ENCODE data around the gene RGS6. TPM values are rescaled to one million over a fixed set of nuclear protein-coding genes. Genes with fewer than 3 reads are reported as not detected.

RGS6 gene
- total and polyA plus RNA-seq, 2 of the 4 experiments (the other 2 are of a cell fraction) = not detected

GRCh38 chr14:72607386-72608130 lies 675.3 kb downstream of the RGS6 start:
- ATAC-seq (ENCODE audit: low read depth) = no peak
- POLR2A ChIA-PET (ENCODE audit: unreplicated experiment) = interaction anchor here (0.6 to 1.2 kb wide), 3 partner anchors 10 to 205 kb away, joined by 4 to 7 read pairs (median 4); no protein-coding TSS in a partner anchor
- no peaks in the 10 kb centered on the region for H3K36me3 ChIP-seq (ENCODE audit: control insufficient read depth, insufficient read depth, low read length)
- no peak overlapping the region for H3K4me2 ChIP-seq (ENCODE audit: low read depth, low read length)
- peak overlapping the region; percentile 95 for H3K27ac ChIP-seq (ENCODE audit: insufficient read depth, low read length)
- H4K91ac ChIP-seq (ENCODE audit: insufficient read depth, low read depth, low read length) = peak overlapping the region; percentile 99
- peak overlapping the region; percentile 100 for H3K4ac ChIP-seq (ENCODE audit: low read depth, low read length)
- peak overlapping the region; percentile 98 for H3K14ac ChIP-seq (replicated peaks; ENCODE audit: low read depth, low read length)
- no peaks in the 10 kb centered on the region for H3K27me3 ChIP-seq (ENCODE audit: control insufficient read depth, insufficient read depth, low read length)
- no peak overlapping the region for H3K4me3 ChIP-seq (ENCODE audit: insufficient read depth, low read depth, low read length)
- no peaks in the 10 kb centered on the region for H3K9me3 ChIP-seq (ENCODE audit: control insufficient read depth, insufficient read depth, low read length)
- TF ChIP-seq RCOR1 (IDR thresholded peaks at IDR 0.05; ENCODE audit: insufficient replicate concordance, low read length) (no peak), CHD1 (IDR thresholded peaks at IDR 0.05; ENCODE audit: low read depth, low read length) (no peak), NFE2L2 (IDR thresholded peaks at IDR 0.05; ENCODE audit: low read depth, low read length) (no peak), FOS (IDR thresholded peaks at IDR 0.05; ENCODE audit: low read depth, low read length) (0 out of 2 replicates have a peak, but pooled peaks have one; percentile 43)
- in situ Hi-C loops (cut with MboI; ENCODE audit: low sequenced_read_pairs) = loop anchor here (10.0 kb wide), 1 partner anchor 83 kb away; no protein-coding TSS in a partner anchor
- peaks cover 29% of the 10 kb centered on the region for H3K9me1 ChIP-seq (ENCODE audit: insufficient read depth, low read length)
- H4K8ac ChIP-seq (ENCODE audit: low read depth in 2 of 2, low read length in 2 of 2) = peak overlapping the region; percentile 93 to 100
- intact Hi-C loops (cut with micrococcal nuclease) = loop anchor here (1.0 to 5.0 kb wide), 3 partner anchors 58 to 285 kb away; partner anchors contain the start of gene DPF3
- H2AFZ ChIP-seq (replicated peaks; ENCODE audit: low read length, poor library complexity) = peak overlapping the region; percentile 54
- peak overlapping the region; percentile 89 for H2AK9ac ChIP-seq (replicated peaks; ENCODE audit: low read depth, low read length, poor library complexity)
- H4K20me1 ChIP-seq (ENCODE audit: insufficient read depth, low read length) = no peaks in the 10 kb centered on the region
- peak overlapping the region; percentile 99 for H2BK5ac ChIP-seq (ENCODE audit: low read depth, low read length, poor library complexity, severe bottlenecking)
- peak overlapping the region; percentile 100 for H2BK120ac ChIP-seq (ENCODE audit: low read depth, low read length)
- peak overlapping the region; percentile 100 for H2BK20ac ChIP-seq (ENCODE audit: low read depth, low read length)
- CTCF ChIA-PET = interaction anchor here (0.9 to 1.0 kb wide), 2 partner anchors 36 to 130 kb away, joined by 4 to 5 read pairs; no protein-coding TSS in a partner anchor
- peak overlapping the region; percentile 82 for H3K23ac ChIP-seq (ENCODE audit: low read depth, low read length)
- peak overlapping the region; percentile 91 for H4K5ac ChIP-seq (ENCODE audit: low read depth, low read length)
- peaks cover 0 to 30% of the 10 kb centered on the region in 2 experiments; a peak in 2 of 4 replicates for H3K79me1 ChIP-seq (ENCODE audit: low read depth in 1 of 2, low read length in 2 of 2)
- H2BK15ac ChIP-seq (ENCODE audit: low read depth, low read length) = peak overlapping the region; percentile 99
- H3K18ac ChIP-seq (ENCODE audit: low read depth, low read length) = peak overlapping the region; percentile 95
- H3K56ac ChIP-seq (ENCODE audit: extremely low read depth, insufficient read depth, low read length) = peak overlapping the region; percentile 98
- dilution Hi-C loops (cut with HindIII; ENCODE audit: low sequenced_read_pairs, unreplicated experiment) = no loop called here
- 100% methylated on average over 1 of the region's 12 CpGs; no CpG with 5 or more reads in 1 of the 2 experiments for WGBS, 2 experiments (ENCODE audit: extremely low coverage in 2 of 2, insufficient read length in 1 of 2)
- peak overlapping the region; percentile 61 for H3K9ac ChIP-seq (ENCODE audit: low read depth, low read length)
- peaks cover 24% of the 10 kb centered on the region for H3K4me1 ChIP-seq (ENCODE audit: control insufficient read depth, insufficient read depth, low read length)
- peak overlapping the region; percentile 99 for H2AK5ac ChIP-seq (ENCODE audit: low read depth, low read length)
- BruUV-seq (replicated peaks) = no TSS peak
- DNase-seq = peak; percentile 45
